Thymus (tissue), 11 donors: ENCODE data around the gene C17orf75. TPM values are rescaled to one million over a fixed set of nuclear protein-coding genes. Genes with fewer than 3 reads are reported as not detected.

Experiments used
- DNase-seq, 9 donors: peaks; one replicate each; pipeline ENCODE4 v3.0.0-alpha.2; 2013; ENCODE audit warnings: low spot score in 9 of 9, low read depth in 6 of 9, missing footprints in 1 of 9
- H3K27ac ChIP-seq, 2 donors: one replicate each; pipeline ENCODE4 v1.5.1; 2013; ENCODE audit warnings: control low read depth in 1 of 2, low read depth in 1 of 2, low read length in 1 of 2, mild to moderate bottlenecking in 1 of 2, moderate library complexity in 1 of 2
- H3K27me3 ChIP-seq, 2 donors: one replicate each; pipeline ENCODE4 v1.5.1; 2013; ENCODE audit warnings: low read length in 1 of 2; ENCODE audit not compliant: control insufficient read depth in 2 of 2, insufficient read depth in 1 of 2
- H3K36me3 ChIP-seq, 2 donors: one replicate each; pipeline ENCODE4 v1.5.1; 2013; ENCODE audit warnings: low read length in 1 of 2, mild to moderate bottlenecking in 1 of 2, moderate library complexity in 1 of 2; ENCODE audit not compliant: control insufficient read depth in 2 of 2, insufficient read depth in 2 of 2
- H3K4me1 ChIP-seq, 2 donors: one replicate each; pipeline ENCODE4 v1.5.1; 2013; ENCODE audit warnings: low read length in 2 of 2; ENCODE audit not compliant: control insufficient read depth in 2 of 2, insufficient read depth in 2 of 2
- H3K4me3 ChIP-seq, 2 donors: one replicate each; pipeline ENCODE4 v1.5.1; 2013; ENCODE audit warnings: low read length in 2 of 2, control low read depth in 1 of 2, mild to moderate bottlenecking in 1 of 2
- H3K9me3 ChIP-seq, 2 donors: one replicate each; pipeline ENCODE4 v1.5.1; 2013; ENCODE audit warnings: low read length in 1 of 2, mild to moderate bottlenecking in 1 of 2; ENCODE audit not compliant: control insufficient read depth in 2 of 2, insufficient read depth in 1 of 2
- WGBS: extraction: QIAGEN DNeasy Blood & Tissue Kit; methylation state at CpG from one replicate; pipeline ENCODE4 v1.1.7; 2013; 5-methylcytosine and 5-hydroxymethylcytosine counted together
- polyA plus RNA-seq: library from polyadenylated mRNA; stranded (reverse); fragments of 200-250 nt; gene quantifications from one replicate; pipeline ENCODE4 v1.2.3, GENCODE V29; 2013
- total RNA-seq: library from RNA; stranded (reverse); fragments of 120-200 nt; gene quantifications from one replicate; pipeline ENCODE4 v1.2.4, GENCODE V29; 2013
- donor health status: healthy.

The C17orf75 gene
- total and polyA plus RNA-seq, 2 donors = 21.5 to 30.7 TPM

- H3K4me1 ChIP-seq = peaks cover 0 to 14% of the 10 kb centered on the region in 2 donors
- WGBS = 98% methylated on average over 21 of the region's 21 CpGs
- DNase-seq = no peak
- no peak overlapping the region for H3K4me3 ChIP-seq
- H3K36me3 ChIP-seq = no peaks in the 10 kb centered on the region
- H3K27me3 ChIP-seq = peaks cover 0 to 2% of the 10 kb centered on the region in 2 donors
- no peak overlapping the region for H3K27ac ChIP-seq
- H3K9me3 ChIP-seq = no peaks in the 10 kb centered on the region
These were observed 61.9 kb downstream of the C17orf75 start for GRCh38 chr17:32279891-32280716.

GRCh38 chr17:32278815-32279214, 63.2 kb downstream of the C17orf75 start:
- Histone ChIP-seq H3K36me3 (no peaks in the 10 kb centered on the region), H3K9me3 (no peaks in the 10 kb centered on the region), H3K27ac (no peak overlapping the region), H3K27me3 (peaks cover 0 to 9% of the 10 kb centered on the region in 2 donors), H3K4me1 (peaks cover 0 to 5% of the 10 kb centered on the region in 2 donors), H3K4me3 (no peak overlapping the region)
- 98% methylated on average over 2 of the region's 2 CpGs for WGBS
- DNase-seq = no peak

Other genes with a start within 250 kb of the C17orf75 start
- gene RHOT1, start 199.7 kb downstream of the C17orf75 start, total RNA-seq = 43.9 TPM
- gene RHOT1, start 199.7 kb downstream of the C17orf75 start, polyA plus RNA-seq = 51.6 TPM
- 0.19 TPM for gene RHBDL3, start 76.3 kb downstream of the C17orf75 start, total RNA-seq
- 0.32 TPM for gene RHBDL3, start 76.3 kb downstream of the C17orf75 start, polyA plus RNA-seq
- gene ZNF207, start 8.0 kb upstream of the C17orf75 start, total RNA-seq = 117 TPM
- gene ZNF207, start 8.0 kb upstream of the C17orf75 start, polyA plus RNA-seq = 75.3 TPM
- 57.3 TPM for gene PSMD11, start 102.3 kb upstream of the C17orf75 start, total RNA-seq
- gene PSMD11, start 102.3 kb upstream of the C17orf75 start, polyA plus RNA-seq = 49.6 TPM
- 3.1 TPM for gene CDK5R1, start 144.8 kb upstream of the C17orf75 start, total RNA-seq
- gene CDK5R1, start 144.8 kb upstream of the C17orf75 start, polyA plus RNA-seq = 7.1 TPM